CD14-positive monocyte (primary cell): ENCODE results near the gene CDK6. TPM values are rescaled to one million over a fixed set of nuclear protein-coding genes. Genes with fewer than 3 reads are reported as not detected.

Experiments
- DNase-seq, 3 donors: peaks; one replicate each; pipeline ENCODE4 v3.0.0-alpha.2; 2011 to 2022
- H2AFZ ChIP-seq: 2 replicates; pipeline ENCODE4 v1.6.0; 2012; ENCODE audit warnings: mild to moderate bottlenecking, low read depth, low read length, inconsistent platforms; ENCODE audit not compliant: insufficient read depth, poor library complexity, severe bottlenecking
- H3K27ac ChIP-seq, 2 donors: 1 replicate in 1 of 2; 2 replicates in 1 of 2; pipeline ENCODE4 v1.5.1; 2012 to 2013; ENCODE audit warnings: low read length in 2 of 2, control low read depth in 1 of 2, inconsistent platforms in 1 of 2, low read depth in 1 of 2, mild to moderate bottlenecking in 1 of 2
- H3K27me3 ChIP-seq, 2 donors: one replicate each; pipeline versions ENCODE4 v1.6.0 to v1.6.1; 2011 to 2013; ENCODE audit warnings: low read length in 2 of 2; ENCODE audit not compliant: control insufficient read depth in 2 of 2, insufficient read depth in 2 of 2
- H3K36me3 ChIP-seq, 2 donors: replicated peaks in 1 of 2; 1 replicate in 1 of 2; 2 replicates in 1 of 2; pipeline versions ENCODE4 v1.5.1 to v1.6.1; 2012 to 2013; ENCODE audit warnings: low read length in 2 of 2, control low read depth in 1 of 2, inconsistent platforms in 1 of 2, mild to moderate bottlenecking in 1 of 2; ENCODE audit not compliant: insufficient read depth in 2 of 2, control insufficient read depth in 1 of 2
- H3K4me1 ChIP-seq, 2 donors: 1 replicate in 1 of 2; 2 replicates in 1 of 2; pipeline versions ENCODE4 v1.5.1 to v1.6.1; 2012 to 2013; ENCODE audit warnings: low read length in 2 of 2, control low read depth in 1 of 2, inconsistent platforms in 1 of 2, mild to moderate bottlenecking in 1 of 2, moderate library complexity in 1 of 2; ENCODE audit not compliant: insufficient read depth in 2 of 2, control insufficient read depth in 1 of 2
- H3K4me2 ChIP-seq: replicated peaks from 2 replicates; pipeline ENCODE3; 2012; ENCODE audit warnings: low read length, moderate library complexity, mild to moderate bottlenecking; ENCODE audit not compliant: poor library complexity, severe bottlenecking; ENCODE audit errors: extremely low read depth
- H3K4me3 ChIP-seq, 3 experiments: fragments of 200-600 bp in 1 of 3; sonication (generic) in 1 of 3; replicated peaks in 1 of 3; 1 replicate in 2 of 3; 2 replicates in 1 of 3; pipeline ENCODE4 v1.5.1; 2011 to 2013; ENCODE audit warnings: low read length in 3 of 3, mild to moderate bottlenecking in 3 of 3, control low read depth in 2 of 3, low read depth in 2 of 3, inconsistent platforms in 1 of 3, moderate library complexity in 1 of 3
- H3K79me2 ChIP-seq: 2 replicates; pipeline ENCODE4 v1.6.0; 2012; ENCODE audit warnings: mild to moderate bottlenecking, control low read depth, inconsistent platforms, low read length, moderate library complexity; ENCODE audit not compliant: insufficient read depth
- H3K9ac ChIP-seq: 2 replicates; pipeline ENCODE4 v1.6.0; 2017; ENCODE audit warnings: low read length, mild to moderate bottlenecking; ENCODE audit not compliant: insufficient read depth, poor library complexity, severe bottlenecking
- H3K9me3 ChIP-seq, 2 donors: replicated peaks in 1 of 2; 1 replicate in 1 of 2; 2 replicates in 1 of 2; pipeline versions ENCODE4 v1.5.1 to v1.6.1; 2012 to 2013; ENCODE audit warnings: low read length in 2 of 2, control low read depth in 1 of 2; ENCODE audit not compliant: control insufficient read depth in 1 of 2, insufficient read depth in 1 of 2
- H4K20me1 ChIP-seq: 2 replicates; pipeline ENCODE4 v1.6.0; 2012; ENCODE audit warnings: mild to moderate bottlenecking, low read length, control low read depth, moderate library complexity; ENCODE audit not compliant: insufficient read depth
- H3K27ac Mint-ChIP-seq, 7 donors: one replicate each; pipeline ENCODE4 v1.8.0; 2020; ENCODE audit warnings: mild to moderate bottlenecking in 7 of 7, mixed read lengths in 7 of 7, moderate library complexity in 6 of 7, inconsistent platforms in 2 of 7
- H3K27me3 Mint-ChIP-seq, 3 donors: one replicate each; pipeline ENCODE4 v1.8.0; 2021 to 2022; ENCODE audit warnings: low read depth in 3 of 3, mild to moderate bottlenecking in 3 of 3, mixed read lengths in 3 of 3, moderate library complexity in 3 of 3, inconsistent platforms in 1 of 3
- H3K36me3 Mint-ChIP-seq, 2 donors: one replicate each; pipeline ENCODE4 v1.8.0; 2020; ENCODE audit warnings: mixed read lengths in 2 of 2, inconsistent platforms in 1 of 2, mild to moderate bottlenecking in 1 of 2
- H3K4me1 Mint-ChIP-seq: one replicate; pipeline ENCODE4 v1.8.0; 2020; ENCODE audit warnings: mild to moderate bottlenecking, mixed read lengths
- H3K4me3 Mint-ChIP-seq, 2 donors: one replicate each; pipeline ENCODE4 v1.8.0; 2020; ENCODE audit warnings: mild to moderate bottlenecking in 2 of 2, mixed read lengths in 2 of 2, moderate library complexity in 1 of 2
- H3K9me3 Mint-ChIP-seq, 7 donors: one replicate each; pipeline ENCODE4 v1.8.0; 2020 to 2022; ENCODE audit warnings: mixed read lengths in 7 of 7, mild to moderate bottlenecking in 6 of 7, moderate library complexity in 6 of 7, inconsistent platforms in 2 of 7
- WGBS: methylation state at CpG from one replicate; pipeline ENCODE4 v1.1.5; 2013; ENCODE audit warnings: missing lambda C conversion rate; ENCODE audit not compliant: insufficient coverage; 5-methylcytosine and 5-hydroxymethylcytosine counted together
- intact Hi-C, 2 donors: fragments of 100-400 bp; cut with micrococcal nuclease; formaldehyde crosslinking; loops; one replicate each; pipeline versions ENCODE4 v1.15.0 to v1.15.1; 2023
- polyA plus RNA-seq, 3 donors: library from polyadenylated mRNA; depleted of rRNA in 1 of 3; unstranded in 2 of 3; stranded (reverse) in 1 of 3; fragments of 300-500 nt in 2 of 3; fragments of >200 nt in 1 of 3; fragmentation: Illumina TruSeq in 2 of 3; gene quantifications; 1 replicate in 2 of 3; 2 replicates in 1 of 3; pipeline ENCODE4 v1.2.3, GENCODE V29; 2012 to 2021
- TF ChIP-seq, protein P1 (sequence below): fragments of 200-600 bp; IDR thresholded peaks from one replicate; pipeline ENCODE4 v1.8.0; 2022; ENCODE audit warnings: antibody characterized with exemption, mild to moderate bottlenecking

CDK6 gene
- polyA plus RNA-seq, 3 donors: 3.4 to 4.3 (median 3.8) TPM

DNA sequence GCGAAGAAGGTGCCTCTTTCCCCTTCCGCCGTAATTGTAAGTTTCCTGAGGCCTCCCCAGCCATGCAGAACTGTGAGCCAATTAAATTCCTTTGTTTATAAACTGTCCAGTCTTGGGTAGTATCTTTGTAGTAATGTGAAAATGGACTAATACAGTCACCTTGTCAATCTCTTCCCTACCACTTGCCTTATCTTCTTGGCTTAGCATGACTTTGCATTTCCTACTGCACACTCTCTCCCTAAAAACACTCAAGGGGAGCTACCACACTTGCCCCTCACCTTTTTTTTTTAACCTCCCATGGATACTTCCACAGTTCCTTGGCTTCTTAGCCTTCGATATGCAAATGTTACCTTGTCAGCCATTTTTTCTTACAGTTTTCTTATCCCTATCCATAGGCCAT is 7.4 kb upstream of the CDK6 start:
- 100% methylated on average over 1 of the region's 4 CpGs for WGBS
- H3K9me3 Mint-ChIP-seq: peaks cover 0 to 4% (median 3%) of the 10 kb centered on the region in 7 donors
- H2AFZ ChIP-seq: no peak overlapping the region
- H3K27ac Mint-ChIP-seq: no peak overlapping the region
- H3K4me3 Mint-ChIP-seq: no peak overlapping the region
- H3K27ac ChIP-seq: no peak overlapping the region
- no peaks in the 10 kb centered on the region for H3K4me1 ChIP-seq
- H3K36me3 ChIP-seq: no peaks in the 10 kb centered on the region
- no peak for DNase-seq
- H3K9me3 ChIP-seq: no peaks in the 10 kb centered on the region
- no peaks in the 10 kb centered on the region for H3K79me2 ChIP-seq
- no peak overlapping the region for H3K9ac ChIP-seq
- TF ChIP-seq, protein P1, sequence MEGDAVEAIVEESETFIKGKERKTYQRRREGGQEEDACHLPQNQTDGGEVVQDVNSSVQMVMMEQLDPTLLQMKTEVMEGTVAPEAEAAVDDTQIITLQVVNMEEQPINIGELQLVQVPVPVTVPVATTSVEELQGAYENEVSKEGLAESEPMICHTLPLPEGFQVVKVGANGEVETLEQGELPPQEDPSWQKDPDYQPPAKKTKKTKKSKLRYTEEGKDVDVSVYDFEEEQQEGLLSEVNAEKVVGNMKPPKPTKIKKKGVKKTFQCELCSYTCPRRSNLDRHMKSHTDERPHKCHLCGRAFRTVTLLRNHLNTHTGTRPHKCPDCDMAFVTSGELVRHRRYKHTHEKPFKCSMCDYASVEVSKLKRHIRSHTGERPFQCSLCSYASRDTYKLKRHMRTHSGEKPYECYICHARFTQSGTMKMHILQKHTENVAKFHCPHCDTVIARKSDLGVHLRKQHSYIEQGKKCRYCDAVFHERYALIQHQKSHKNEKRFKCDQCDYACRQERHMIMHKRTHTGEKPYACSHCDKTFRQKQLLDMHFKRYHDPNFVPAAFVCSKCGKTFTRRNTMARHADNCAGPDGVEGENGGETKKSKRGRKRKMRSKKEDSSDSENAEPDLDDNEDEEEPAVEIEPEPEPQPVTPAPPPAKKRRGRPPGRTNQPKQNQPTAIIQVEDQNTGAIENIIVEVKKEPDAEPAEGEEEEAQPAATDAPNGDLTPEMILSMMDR: no peak
- no peaks in the 10 kb centered on the region for H3K27me3 ChIP-seq
- H4K20me1 ChIP-seq: no peaks in the 10 kb centered on the region
- H3K4me3 ChIP-seq: no peak overlapping the region
- H3K4me2 ChIP-seq: no peak overlapping the region
- no peaks in the 10 kb centered on the region for H3K36me3 Mint-ChIP-seq
- intact Hi-C loops: no loop called here
- peaks cover 0 to 5% (median 0%) of the 10 kb centered on the region in 3 donors for H3K27me3 Mint-ChIP-seq
- no peaks in the 10 kb centered on the region for H3K4me1 Mint-ChIP-seq

DNA sequence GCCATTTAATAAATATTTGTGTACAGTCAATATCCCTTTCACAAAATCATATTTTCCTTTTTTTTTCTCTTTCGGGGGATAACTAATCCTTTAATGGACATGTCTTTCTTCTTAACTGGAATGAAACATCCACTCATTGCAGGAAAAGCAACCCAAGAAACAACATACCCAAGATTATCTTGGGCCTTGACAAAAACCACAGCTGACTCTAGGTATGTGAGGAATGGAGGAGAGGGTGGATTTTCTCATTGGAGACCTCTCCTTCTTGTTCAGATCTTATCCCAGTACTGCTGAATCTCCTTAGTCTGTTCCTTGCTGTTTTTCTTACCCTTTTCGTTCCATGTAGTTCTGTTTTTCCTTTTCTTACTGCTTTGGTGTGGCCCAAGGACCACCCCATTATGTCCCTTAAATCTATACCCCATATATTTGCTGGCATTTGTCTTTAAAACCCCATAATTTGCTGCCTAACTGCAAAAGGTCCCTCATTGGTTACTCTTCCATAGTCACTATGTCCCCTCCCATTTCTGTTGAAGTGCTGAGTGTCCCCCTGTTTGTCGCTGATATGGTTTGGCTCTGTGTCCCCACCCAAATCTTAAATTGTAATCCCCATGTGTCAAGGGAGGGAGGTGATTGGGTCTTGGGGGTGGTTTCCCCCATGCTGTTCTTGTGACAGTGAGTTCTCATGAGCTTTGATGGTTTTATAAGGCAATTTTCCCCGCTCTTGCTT is 6.8 kb upstream of the CDK6 start:
- Mint-ChIP-seq H3K27me3 (peaks cover 0 to 5% (median 0%) of the 10 kb centered on the region in 3 donors), H3K4me1 (no peaks in the 10 kb centered on the region), H3K27ac (no peak overlapping the region), H3K9me3 (peaks cover 0 to 4% (median 3%) of the 10 kb centered on the region in 7 donors), H3K4me3 (no peak overlapping the region), H3K36me3 (no peaks in the 10 kb centered on the region)
- TF ChIP-seq, protein P1: no peak
- Histone ChIP-seq H3K9ac (no peak overlapping the region), H3K79me2 (no peaks in the 10 kb centered on the region), H3K27me3 (no peaks in the 10 kb centered on the region), H3K4me3 (no peak overlapping the region), H3K36me3 (no peaks in the 10 kb centered on the region), H3K4me1 (no peaks in the 10 kb centered on the region), H2AFZ (no peak overlapping the region), H3K4me2 (no peak overlapping the region), H3K9me3 (no peaks in the 10 kb centered on the region), H4K20me1 (no peaks in the 10 kb centered on the region), H3K27ac (no peak overlapping the region)
- DNase-seq: no peak
- WGBS: 100% methylated on average over 2 of the region's 4 CpGs
- intact Hi-C loops: no loop called here
